Epithelial cell of esophagus (primary cell): ENCODE data around the gene RNF182.
"Not testable (repeated sequence)": the region's sequence is repeated elsewhere in the genome, so short reads cannot be mapped to it uniquely, and the experiment has no call there.

Source experiments
- DNase-seq: peaks from one replicate; pipeline ENCODE4 v3.0.0; 2010; ENCODE audit warnings: low read depth
- H3K4me3 ChIP-seq: 2 replicates; pipeline ENCODE4 v1.5.1; 2011; ENCODE audit warnings: mild to moderate bottlenecking, low read length, control low read depth
- CTCF ChIP-seq: IDR thresholded peaks from 2 replicates; pipeline ENCODE4 v1.5.1; 2011; ENCODE audit warnings: low read depth, mild to moderate bottlenecking, low read length, control low read depth, inconsistent platforms; ENCODE audit not compliant: insufficient read depth; ENCODE audit errors: missing control alignments

RNF182 gene

DNA sequence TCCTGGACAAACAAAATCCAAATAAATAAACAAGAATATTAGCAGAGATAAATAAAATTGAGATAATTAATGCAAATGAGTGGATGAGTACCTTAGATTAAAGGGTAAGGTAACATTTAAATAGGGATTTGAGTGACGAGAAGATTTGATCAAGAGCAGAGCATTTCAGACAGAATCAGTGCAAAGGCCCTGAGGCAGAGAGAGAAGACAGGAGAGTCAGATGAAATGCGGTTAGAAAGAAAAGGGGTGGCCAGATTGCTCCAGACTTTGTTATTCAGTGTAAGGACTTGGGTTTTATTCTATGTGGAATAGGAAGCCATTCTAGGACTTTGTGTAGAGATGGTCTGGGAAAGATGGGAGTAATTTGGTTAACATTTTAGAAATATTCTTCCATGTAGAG lies 10.0 kb downstream of the RNF182 start:
- no peak for TF ChIP-seq CTCF
- no peak for DNase-seq
- no peak overlapping the region for H3K4me3 ChIP-seq

- no peak for DNase-seq
- H3K4me3 ChIP-seq = no peak overlapping the region
- TF ChIP-seq CTCF = no peak
Observed at GRCh38 chr6:13935190-13935880, 10.6 kb downstream of the RNF182 start.

DNA sequence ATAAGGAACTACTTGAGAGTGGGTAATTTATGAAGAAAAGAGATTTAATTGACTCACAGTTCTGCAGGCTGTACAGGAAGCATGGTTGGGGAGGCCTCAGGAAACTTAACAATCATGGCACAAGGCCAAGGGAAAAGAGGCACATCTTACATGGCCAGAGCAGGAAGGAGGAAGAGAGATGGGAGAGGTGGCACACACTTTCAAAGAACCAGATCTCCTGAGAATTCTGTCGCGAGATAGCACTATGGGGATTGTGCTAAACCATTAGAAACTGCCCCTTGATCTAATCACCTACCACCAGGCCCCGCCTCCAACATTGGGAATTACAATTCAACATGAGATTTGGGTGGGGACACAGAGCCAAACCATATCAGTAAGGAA lies 11.1 kb downstream of the RNF182 start:
- not testable (repeated sequence) for DNase-seq, H3K4me3 ChIP-seq

DNA sequence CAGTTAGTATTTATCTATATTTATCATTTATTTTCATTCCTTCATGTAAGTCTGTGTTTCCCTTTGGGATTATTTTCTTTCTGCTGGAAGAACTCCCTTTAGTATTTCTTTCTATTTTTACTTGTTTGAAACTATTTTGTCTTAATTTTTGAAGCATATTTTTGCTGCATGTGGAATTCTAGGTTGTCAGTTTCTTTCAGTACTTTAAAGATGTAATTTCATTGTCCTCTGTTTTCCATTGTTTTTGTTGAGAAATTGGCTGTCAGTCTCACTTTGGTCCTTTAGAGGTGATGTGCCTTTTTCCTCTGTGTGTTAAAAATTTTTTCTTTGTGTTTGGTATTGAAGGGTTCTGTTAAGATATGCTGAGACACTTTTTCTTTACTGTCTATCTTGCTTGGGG lies 17.1 kb downstream of the RNF182 start:
- DNase-seq = no peak
- no peak for TF ChIP-seq CTCF
- no peak overlapping the region for H3K4me3 ChIP-seq

DNA sequence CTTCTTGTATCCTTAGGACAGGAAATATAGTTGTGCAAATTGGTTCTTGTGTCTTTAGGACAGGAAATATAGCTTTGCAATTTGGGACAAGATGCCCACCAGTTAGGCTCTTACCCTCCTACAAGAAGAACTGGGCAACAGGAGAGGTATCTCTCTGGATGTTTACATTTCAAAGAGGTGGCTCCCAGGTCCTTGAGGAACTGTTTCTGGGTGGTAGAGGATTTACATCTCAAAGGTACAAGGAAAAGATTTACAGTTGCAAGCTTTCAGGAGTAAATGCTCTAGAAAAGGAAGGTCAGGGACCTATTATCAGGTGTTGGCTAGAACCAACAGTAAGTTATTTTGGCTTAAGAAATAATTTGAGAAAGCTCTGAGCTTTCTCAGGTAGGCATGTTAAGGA lies 19.2 kb downstream of the RNF182 start:
- TF ChIP-seq CTCF = no peak

GRCh38 chr6:13946506-13946905 lies 21.8 kb downstream of the RNF182 start:
- no peak for TF ChIP-seq CTCF
- no peak overlapping the region for H3K4me3 ChIP-seq
- DNase-seq = no peak

More for the DNA sequence above, 19.2 kb downstream of the RNF182 start:
- no peak overlapping the region for H3K4me3 ChIP-seq
- no peak for DNase-seq

DNA sequence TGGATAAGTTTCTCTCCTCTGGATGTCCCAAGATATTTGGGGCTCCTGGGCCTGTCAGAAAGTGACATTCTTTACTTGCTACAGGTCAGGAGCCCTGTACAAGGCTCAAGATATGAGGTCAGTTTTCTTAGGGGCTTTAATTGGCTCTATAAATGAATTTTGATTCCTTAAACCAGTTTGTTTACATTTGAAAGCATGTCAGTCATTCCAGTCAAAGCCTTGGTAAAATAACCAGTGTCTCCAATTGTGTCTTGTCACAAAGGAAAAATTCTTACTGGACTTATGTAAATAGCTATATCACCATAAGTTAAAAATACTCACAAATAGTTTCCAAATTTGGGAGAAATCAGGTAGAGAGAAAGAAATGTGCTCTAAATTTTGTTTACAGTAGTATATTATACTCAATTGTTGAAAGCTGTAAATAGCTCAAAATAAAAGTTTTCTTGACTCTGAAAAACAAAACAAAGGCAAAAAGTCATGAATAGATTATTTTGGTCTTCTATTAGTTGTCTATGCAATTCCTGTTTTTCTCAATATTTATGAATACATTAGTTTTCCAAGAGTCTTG lies 22.9 kb downstream of the RNF182 start:
- no peak for TF ChIP-seq CTCF
- DNase-seq = no peak
- H3K4me3 ChIP-seq = no peak overlapping the region

- no peak for TF ChIP-seq CTCF
- DNase-seq = no peak
- no peak overlapping the region for H3K4me3 ChIP-seq
Observed at GRCh38 chr6:13952101-13952500, 27.3 kb downstream of the RNF182 start.
